ENCODE measurements around the gene STAMBPL1. TPM values are rescaled to one million over a fixed set of nuclear protein-coding genes. Genes with fewer than 3 reads are reported as not detected.
"Not testable (repeated sequence)": the region's sequence is repeated elsewhere in the genome, so short reads cannot be mapped to it uniquely, and the experiment has no call there.

The STAMBPL1 gene
- total and polyA plus RNA-seq, 2 experiments from 2014 or later, result 7.9 to 36.0 TPM

GRCh38 chr10:88880282-88881076 lies 434 bp downstream of the STAMBPL1 start:
- H3K27ac ChIP-seq, result peak overlapping the region; percentile 76
- H3K4me1 ChIP-seq (ENCODE audit: low read depth), result peaks cover 6% of the 10 kb centered on the region
- TF ChIP-seq CTCF (IDR thresholded peaks at IDR 0.05; ENCODE audit: low read depth, low read length), result peak; percentile 29
- peak; percentile 85 to 92 for DNase-seq (ENCODE audit: low read depth in 1 of 2, low spot score in 1 of 2)
- H3K27me3 ChIP-seq, result peaks cover 32% of the 10 kb centered on the region
- no peaks in the 10 kb centered on the region for H3K9me3 ChIP-seq (ENCODE audit: low read depth)
- no peaks in the 10 kb centered on the region for H3K36me3 ChIP-seq
- H3K4me3 ChIP-seq, result peak overlapping the region; percentile 94

- H3K4me1 ChIP-seq (ENCODE audit: low read depth), result peaks cover 6% of the 10 kb centered on the region
- H3K9me3 ChIP-seq (ENCODE audit: low read depth), result no peaks in the 10 kb centered on the region
- peak overlapping the region; percentile 94 for H3K4me3 ChIP-seq
- peak in 1 of 2 donors; percentile 25 for DNase-seq (ENCODE audit: low read depth in 1 of 2, low spot score in 1 of 2)
- H3K36me3 ChIP-seq, result no peaks in the 10 kb centered on the region
- TF ChIP-seq CTCF (IDR thresholded peaks at IDR 0.05; ENCODE audit: low read depth, low read length), result no peak
- H3K27me3 ChIP-seq, result peaks cover 32% of the 10 kb centered on the region
- no peak overlapping the region for H3K27ac ChIP-seq
Observed at GRCh38 chr10:88881320-88881719, 1.3 kb downstream of the STAMBPL1 start.

GRCh38 chr10:88881922-88882645 lies 2.0 kb downstream of the STAMBPL1 start:
- peak in 1 of 2 donors; percentile 23 for DNase-seq (ENCODE audit: low read depth in 1 of 2, low spot score in 1 of 2)
- Histone ChIP-seq H3K27me3 (peaks cover 26% of the 10 kb centered on the region), H3K4me1 (ENCODE audit: low read depth) (peaks cover 6% of the 10 kb centered on the region), H3K9me3 (ENCODE audit: low read depth) (no peaks in the 10 kb centered on the region), H3K4me3 (no peak overlapping the region), H3K27ac (no peak overlapping the region), H3K36me3 (no peaks in the 10 kb centered on the region)
- no peak for TF ChIP-seq CTCF (IDR thresholded peaks at IDR 0.05; ENCODE audit: low read depth, low read length)

GRCh38 chr10:88882646-88883447 lies 2.8 kb downstream of the STAMBPL1 start:
- DNase-seq (ENCODE audit: low read depth in 1 of 2, low spot score in 1 of 2), result peak in 1 of 2 donors; percentile 64
- H3K27ac ChIP-seq; H3K4me3 ChIP-seq; H3K36me3 ChIP-seq; H3K9me3 ChIP-seq (ENCODE audit: low read depth); H3K4me1 ChIP-seq (ENCODE audit: low read depth): not testable (repeated sequence)
- peaks cover 20% of the 10 kb centered on the region for H3K27me3 ChIP-seq

- no peaks in the 10 kb centered on the region for H3K36me3 ChIP-seq
- H3K4me3 ChIP-seq, result no peak overlapping the region
- no peak overlapping the region for H3K27ac ChIP-seq
- H3K9me3 ChIP-seq (ENCODE audit: low read depth), result no peaks in the 10 kb centered on the region
- no peak for DNase-seq (ENCODE audit: low read depth in 1 of 2, low spot score in 1 of 2)
- H3K4me1 ChIP-seq (ENCODE audit: low read depth), result peaks cover 6% of the 10 kb centered on the region
- H3K27me3 ChIP-seq, result peaks cover 14% of the 10 kb centered on the region
- TF ChIP-seq CTCF (IDR thresholded peaks at IDR 0.05; ENCODE audit: low read depth, low read length), result no peak
Observed at GRCh38 chr10:88883448-88883809, 3.4 kb downstream of the STAMBPL1 start.
